ENCODE results near the gene CXorf66.
"Not testable (repeated sequence)": the region's sequence is repeated elsewhere in the genome, so short reads cannot be mapped to it uniquely, and the experiment has no call there.

The CXorf66 gene

GRCh38 chrX:139924696-139925095 is 40.6 kb downstream of the CXorf66 start:
- no peak for DNase-seq

- no peak for DNase-seq
Measured at GRCh38 chrX:139924069-139924695, 41.1 kb downstream of the CXorf66 start.

- DNase-seq = not testable (repeated sequence)
Measured at GRCh38 chrX:139921142-139921541, 44.2 kb downstream of the CXorf66 start.

- DNase-seq = no peak
Measured at GRCh38 chrX:139920316-139920715, 45.0 kb downstream of the CXorf66 start.

- DNase-seq = no peak
Measured at GRCh38 chrX:139914421-139914820, 50.9 kb downstream of the CXorf66 start.

GRCh38 chrX:139909712-139910111 is 55.6 kb downstream of the CXorf66 start:
- DNase-seq = no peak

GRCh38 chrX:139907078-139907477 is 58.2 kb downstream of the CXorf66 start:
- no peak for DNase-seq

GRCh38 chrX:139905743-139906142 is 59.6 kb downstream of the CXorf66 start:
- DNase-seq = no peak
